ENCODE measurements around the gene DNER.

- TF ChIP-seq SUZ12 (IDR thresholded peaks at IDR 0.05; ENCODE audit: extremely low read depth, insufficient read depth, insufficient read length) (no peak), YY1 (IDR thresholded peaks at IDR 0.05; ENCODE audit: insufficient read depth, insufficient read length) (no peak)
Measured at GRCh38 chr2:229658004-229658403, 56.4 kb downstream of the DNER start.
